Vagina (tissue), 2 donors: Measurements from ENCODE around the gene CCDC141. TPM values are rescaled to one million over a fixed set of nuclear protein-coding genes. Genes with fewer than 3 reads are reported as not detected.

Experiments used
- DNase-seq, 2 donors: peaks; one replicate each; pipeline ENCODE4 v3.0.0-alpha.2; 2017; ENCODE audit errors: extremely low spot score in 2 of 2
- H3K27ac ChIP-seq: fragments of 200-600 bp; sonication (generic); one replicate; pipeline ENCODE4 v1.5.1; 2019
- H3K27me3 ChIP-seq: fragments of 200-600 bp; sonication (generic); one replicate; pipeline ENCODE4 v1.5.1; 2019
- H3K36me3 ChIP-seq, 2 donors: fragments of 200-600 bp; sonication (generic); one replicate each; pipeline ENCODE4 v1.5.1; 2017 to 2019
- H3K4me1 ChIP-seq: fragments of 200-600 bp; sonication (generic); one replicate; pipeline ENCODE4 v1.5.1; 2019
- H3K4me3 ChIP-seq, 2 donors: fragments of 200-600 bp; sonication (generic); 1 replicate in 1 of 2; 2 replicates in 1 of 2; pipeline ENCODE4 v1.5.1; 2016 to 2019
- H3K9me3 ChIP-seq: fragments of 200-600 bp; sonication (generic); one replicate; pipeline ENCODE4 v1.5.1; 2019
- POLR2A ChIP-seq, 2 donors: fragments of 450-650 bp; IDR thresholded peaks; one replicate each; pipeline ENCODE4 v1.6.1; 2017; ENCODE audit warnings: antibody characterized with exemption in 2 of 2, mild to moderate bottlenecking in 2 of 2, moderate library complexity in 2 of 2
- POLR2AphosphoS5 ChIP-seq, 2 donors: sonication (generic); formaldehyde crosslinking; IDR thresholded peaks; one replicate each; pipeline ENCODE4 v1.9.0; 2017; ENCODE audit warnings: antibody characterized with exemption in 2 of 2, mild to moderate bottlenecking in 2 of 2, low read depth in 1 of 2; ENCODE audit not compliant: insufficient read depth in 1 of 2
- intact Hi-C: fragments of 100-400 bp; cut with DNase I; formaldehyde crosslinking; loops from one replicate; pipeline ENCODE4 v1.15.1; 2023
- total RNA-seq: library from RNA; depleted of rRNA; stranded (reverse); fragments of >200 nt; gene quantifications from one replicate; pipeline ENCODE4 v1.2.3, GENCODE V29; 2016
- TF ChIP-seq, protein P1 (sequence below), 3 experiments: fragments of 450-650 bp in 2 of 3; fragments of 200-600 bp in 1 of 3; sonication (generic) in 1 of 3; IDR thresholded peaks; one replicate each; pipeline ENCODE4 v1.5.1; 2017 to 2019; ENCODE audit warnings: antibody characterized with exemption in 3 of 3, mild to moderate bottlenecking in 2 of 3, moderate library complexity in 2 of 3

Gene CCDC141
- total RNA-seq, 1 donor from 2014 or later: 2.0 TPM

DNA sequence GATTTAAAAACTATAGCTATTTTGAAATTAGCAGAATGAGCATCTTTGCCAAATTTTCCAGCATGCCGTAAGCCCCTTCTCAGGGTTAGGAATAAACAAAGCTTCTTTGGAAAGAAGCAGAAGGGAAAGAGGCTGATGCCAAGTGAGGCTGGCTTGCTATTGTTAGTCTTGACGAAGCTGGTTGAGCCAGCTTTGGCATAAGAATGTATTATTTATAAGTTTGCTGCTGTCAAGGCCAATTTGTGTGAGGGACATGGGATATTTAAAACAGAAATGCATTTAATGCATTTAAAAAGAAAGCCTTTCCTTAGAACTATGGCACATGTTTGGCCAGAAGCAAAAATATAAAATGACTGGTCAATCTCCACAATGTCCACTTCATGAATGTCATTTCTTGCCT is 190.2 kb downstream of the CCDC141 start:
- Histone ChIP-seq H3K9me3 (no peaks in the 10 kb centered on the region), H3K27ac (no peak overlapping the region), H3K27me3 (no peaks in the 10 kb centered on the region), H3K4me3 (no peak overlapping the region), H3K4me1 (no peaks in the 10 kb centered on the region), H3K36me3 (no peaks in the 10 kb centered on the region)
- DNase-seq: no peak
- TF ChIP-seq, protein P1, sequence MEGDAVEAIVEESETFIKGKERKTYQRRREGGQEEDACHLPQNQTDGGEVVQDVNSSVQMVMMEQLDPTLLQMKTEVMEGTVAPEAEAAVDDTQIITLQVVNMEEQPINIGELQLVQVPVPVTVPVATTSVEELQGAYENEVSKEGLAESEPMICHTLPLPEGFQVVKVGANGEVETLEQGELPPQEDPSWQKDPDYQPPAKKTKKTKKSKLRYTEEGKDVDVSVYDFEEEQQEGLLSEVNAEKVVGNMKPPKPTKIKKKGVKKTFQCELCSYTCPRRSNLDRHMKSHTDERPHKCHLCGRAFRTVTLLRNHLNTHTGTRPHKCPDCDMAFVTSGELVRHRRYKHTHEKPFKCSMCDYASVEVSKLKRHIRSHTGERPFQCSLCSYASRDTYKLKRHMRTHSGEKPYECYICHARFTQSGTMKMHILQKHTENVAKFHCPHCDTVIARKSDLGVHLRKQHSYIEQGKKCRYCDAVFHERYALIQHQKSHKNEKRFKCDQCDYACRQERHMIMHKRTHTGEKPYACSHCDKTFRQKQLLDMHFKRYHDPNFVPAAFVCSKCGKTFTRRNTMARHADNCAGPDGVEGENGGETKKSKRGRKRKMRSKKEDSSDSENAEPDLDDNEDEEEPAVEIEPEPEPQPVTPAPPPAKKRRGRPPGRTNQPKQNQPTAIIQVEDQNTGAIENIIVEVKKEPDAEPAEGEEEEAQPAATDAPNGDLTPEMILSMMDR (IDR thresholded peaks at IDR 0.05): no peak
- no peak for TF ChIP-seq POLR2A (IDR thresholded peaks at IDR 0.05)
- TF ChIP-seq POLR2AphosphoS5 (IDR thresholded peaks at IDR 0.05; ENCODE audit: insufficient read depth in 1 of 2, low read depth in 1 of 2): no peak
- intact Hi-C loops: no loop called here

DNA sequence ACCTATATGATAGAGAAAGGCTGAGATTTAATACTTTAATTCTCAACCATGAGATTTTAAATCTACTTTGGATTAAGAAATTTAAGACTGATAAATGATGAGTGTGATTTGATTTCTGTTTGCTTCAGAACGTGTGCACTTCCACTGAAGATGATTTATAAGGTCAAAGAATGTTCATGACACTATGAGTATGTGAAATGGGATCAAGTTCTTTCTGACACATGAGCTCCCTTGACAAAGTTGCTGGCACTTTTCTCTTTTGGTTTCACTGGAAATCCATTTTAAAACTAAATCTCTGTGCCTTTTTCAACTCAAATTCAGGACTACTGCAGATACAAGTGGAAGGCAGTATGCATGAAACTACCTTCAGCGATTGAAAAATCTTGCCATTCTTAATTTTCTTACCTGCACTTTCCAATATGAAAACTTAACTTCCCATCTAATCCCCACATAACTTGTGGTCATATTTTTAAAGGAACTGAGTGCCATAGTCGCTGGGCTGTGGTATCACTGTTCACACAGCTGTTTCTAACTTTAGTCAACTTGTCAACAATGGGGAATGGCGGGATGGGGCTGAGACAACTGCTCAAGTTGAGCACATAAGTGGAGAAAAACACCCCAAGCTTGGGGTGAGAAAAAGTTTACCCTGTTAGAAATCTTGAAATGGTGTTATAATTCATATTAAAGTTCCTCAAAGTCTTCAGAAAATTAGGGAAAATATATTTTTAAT is 190.9 kb downstream of the CCDC141 start:
- H3K4me3 ChIP-seq: no peak overlapping the region
- H3K36me3 ChIP-seq: no peaks in the 10 kb centered on the region
- intact Hi-C loops: no loop called here
- no peak overlapping the region for H3K27ac ChIP-seq
- no peak for DNase-seq
- no peaks in the 10 kb centered on the region for H3K9me3 ChIP-seq
- H3K27me3 ChIP-seq: no peaks in the 10 kb centered on the region
- TF ChIP-seq POLR2AphosphoS5 (IDR thresholded peaks at IDR 0.05; ENCODE audit: insufficient read depth in 1 of 2, low read depth in 1 of 2) (no peak), POLR2A (IDR thresholded peaks at IDR 0.05) (no peak)
- TF ChIP-seq, protein P1 (IDR thresholded peaks at IDR 0.05): no peak
- no peaks in the 10 kb centered on the region for H3K4me1 ChIP-seq

DNA sequence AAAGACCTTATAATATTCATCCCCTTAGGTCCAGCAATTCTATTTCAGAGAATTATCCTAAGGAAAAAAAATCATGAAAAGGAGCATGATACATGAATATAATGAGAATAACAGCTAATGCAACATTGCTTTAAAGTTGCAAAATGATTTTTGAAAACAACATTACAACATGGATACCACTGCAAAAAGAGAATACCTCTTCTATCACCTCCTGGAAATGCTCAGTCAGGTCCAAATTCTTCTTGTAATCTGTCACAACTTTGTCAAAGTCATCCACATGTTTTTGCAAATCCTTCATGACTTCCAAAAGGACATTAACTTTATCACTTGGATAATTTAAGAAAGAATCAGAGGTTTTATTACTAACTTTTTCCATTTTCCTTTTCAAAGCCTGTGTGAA is 194.8 kb downstream of the CCDC141 start:
- Histone ChIP-seq H3K36me3 (no peaks in the 10 kb centered on the region), H3K27me3 (no peaks in the 10 kb centered on the region), H3K27ac (no peak overlapping the region), H3K4me3 (no peak overlapping the region), H3K9me3 (no peaks in the 10 kb centered on the region), H3K4me1 (no peaks in the 10 kb centered on the region)
- TF ChIP-seq, protein P1 (IDR thresholded peaks at IDR 0.05): no peak
- TF ChIP-seq POLR2AphosphoS5 (IDR thresholded peaks at IDR 0.05; ENCODE audit: insufficient read depth in 1 of 2, low read depth in 1 of 2) (no peak), POLR2A (IDR thresholded peaks at IDR 0.05) (no peak)
- intact Hi-C loops: no loop called here
- DNase-seq: no peak

DNA sequence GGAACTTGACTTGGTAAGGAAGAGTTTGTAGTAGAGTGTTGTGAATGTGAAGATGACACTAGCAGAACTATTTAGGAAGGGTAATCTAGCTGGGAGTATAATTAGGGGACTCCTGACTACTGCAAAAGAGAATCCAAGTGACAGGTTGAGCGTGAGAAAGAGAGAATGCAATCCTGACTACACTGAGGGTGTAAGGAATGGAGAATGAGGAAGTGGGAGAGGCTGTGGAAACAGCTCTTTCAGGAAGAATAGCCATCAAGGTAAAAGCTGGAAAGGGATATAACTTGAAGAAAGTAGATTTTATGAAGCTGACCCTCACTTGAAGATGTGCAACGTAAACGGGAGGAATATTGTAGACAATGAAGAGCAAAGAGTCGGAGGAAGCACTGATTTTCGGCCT is 201.6 kb downstream of the CCDC141 start:
- no peaks in the 10 kb centered on the region for H3K36me3 ChIP-seq
- H3K27ac ChIP-seq: no peak overlapping the region
- H3K4me3 ChIP-seq: no peak overlapping the region
- no peak for DNase-seq
- no peaks in the 10 kb centered on the region for H3K9me3 ChIP-seq
- intact Hi-C loops: no loop called here
- TF ChIP-seq POLR2A (IDR thresholded peaks at IDR 0.05): no peak
- TF ChIP-seq POLR2AphosphoS5 (IDR thresholded peaks at IDR 0.05; ENCODE audit: insufficient read depth in 1 of 2, low read depth in 1 of 2): no peak
- TF ChIP-seq, protein P1 (IDR thresholded peaks at IDR 0.05): no peak
- H3K4me1 ChIP-seq: no peaks in the 10 kb centered on the region
- no peaks in the 10 kb centered on the region for H3K27me3 ChIP-seq

DNA sequence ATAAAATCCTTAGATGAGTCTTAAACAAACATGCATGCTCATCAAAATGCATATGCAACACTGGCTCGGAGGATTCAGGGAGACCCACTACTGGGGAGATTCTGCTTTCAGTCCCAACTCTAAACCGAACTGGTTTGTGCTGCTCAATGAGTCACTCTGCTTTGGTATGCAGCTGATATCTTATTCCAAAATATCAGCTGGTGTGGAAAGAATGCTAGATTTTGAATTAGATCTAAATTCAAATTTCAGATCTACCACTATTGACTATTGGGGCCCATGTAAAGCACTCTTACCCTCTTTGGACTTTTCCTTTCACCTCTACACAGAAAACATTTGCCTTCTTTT is 203.5 kb downstream of the CCDC141 start:
- intact Hi-C loops: no loop called here
- H3K4me3 ChIP-seq: no peak overlapping the region
- no peak for DNase-seq

More for the DNA sequence above, 203.5 kb downstream of the CCDC141 start:
- H3K9me3 ChIP-seq: no peaks in the 10 kb centered on the region
- TF ChIP-seq, protein P1 (IDR thresholded peaks at IDR 0.05): no peak
- TF ChIP-seq POLR2AphosphoS5 (IDR thresholded peaks at IDR 0.05; ENCODE audit: insufficient read depth in 1 of 2, low read depth in 1 of 2) (no peak), POLR2A (IDR thresholded peaks at IDR 0.05) (no peak)
- no peaks in the 10 kb centered on the region for H3K27me3 ChIP-seq
- no peaks in the 10 kb centered on the region for H3K4me1 ChIP-seq
- no peaks in the 10 kb centered on the region for H3K36me3 ChIP-seq
- no peak overlapping the region for H3K27ac ChIP-seq
